DLD1 (cell line): Measurements from ENCODE around the gene SLC6A3.
"Not testable (repeated sequence)": the region's sequence is repeated elsewhere in the genome, so short reads cannot be mapped to it uniquely, and the experiment has no call there.

Source experiments
- in situ Hi-C: cut with HindIII; loops from 2 replicates; pipeline ENCODE4 v1.10.0; 2017; ENCODE audit warnings: low sequenced_read_pairs

SLC6A3 gene

DNA sequence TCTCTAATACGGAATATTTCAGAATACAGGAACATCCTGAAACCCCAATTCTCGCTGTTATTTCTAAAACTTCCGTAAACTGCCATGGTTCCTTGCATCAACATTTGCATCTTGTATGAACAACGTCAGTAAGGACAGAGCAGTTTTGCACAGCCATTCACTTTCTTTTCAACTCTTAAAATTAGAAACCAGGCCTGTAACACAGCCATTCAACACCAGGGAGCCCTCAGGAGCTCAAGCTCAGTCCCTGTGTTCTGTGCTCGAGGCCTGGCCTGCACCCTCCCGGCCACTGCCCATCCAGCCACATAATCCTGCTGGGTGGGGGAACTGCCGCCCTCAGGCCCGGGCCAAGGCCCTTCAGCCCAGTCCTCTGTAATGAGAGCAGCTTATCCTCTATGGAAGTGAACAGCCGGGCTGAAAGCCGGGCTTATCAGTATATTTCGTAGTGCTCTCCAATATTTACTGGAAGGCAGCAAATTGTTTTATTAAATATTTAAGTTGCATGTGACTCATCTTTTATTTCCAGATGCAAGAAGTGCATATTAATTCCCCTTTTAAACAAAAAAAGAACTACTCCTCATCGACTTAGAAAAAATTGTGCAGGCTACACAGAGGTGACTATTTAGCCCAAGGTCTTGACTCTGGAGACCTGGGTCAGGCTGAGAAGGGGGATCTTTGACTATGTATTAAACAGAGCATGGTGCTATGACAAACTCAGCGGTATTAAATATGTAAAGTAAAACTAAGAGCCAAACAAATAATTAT is 33.2 kb upstream of the SLC6A3 start:
- in situ Hi-C loops: no loop called here

DNA sequence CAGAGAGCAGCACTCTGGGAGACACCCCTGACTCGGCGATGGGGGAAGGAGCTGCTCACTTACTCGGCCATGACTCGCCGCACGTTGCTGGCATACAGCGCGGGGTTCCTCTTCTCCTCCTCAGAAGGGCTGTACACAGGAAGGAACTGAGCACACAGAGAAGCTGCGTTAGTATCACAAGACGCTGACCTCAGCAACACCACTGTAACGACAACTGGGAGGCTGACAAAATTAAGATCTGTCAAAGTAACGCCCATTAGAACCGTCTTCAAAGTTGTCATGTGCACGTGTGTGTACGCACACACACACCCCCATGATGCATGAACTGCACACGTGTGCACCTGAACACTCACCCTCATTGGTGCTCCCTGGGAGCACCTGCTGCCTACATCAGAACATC is 32.1 kb upstream of the SLC6A3 start:
- in situ Hi-C loops: no loop called here

DNA sequence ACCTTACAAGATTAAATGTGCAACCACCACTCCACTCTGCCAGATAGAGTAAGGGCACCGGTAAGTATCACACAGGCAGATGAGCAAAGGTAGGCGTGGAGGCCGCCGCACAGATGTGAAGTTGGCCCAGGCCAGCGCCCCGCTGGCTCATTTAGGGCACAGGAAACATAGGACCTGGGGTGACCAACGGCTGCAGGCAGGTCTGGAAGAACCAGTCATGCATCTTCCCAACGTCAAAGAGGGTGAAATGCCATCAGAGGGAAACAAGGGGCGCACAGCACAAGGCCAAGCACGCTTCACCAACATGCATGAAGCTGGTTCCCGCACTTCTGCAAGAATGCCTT is 31.7 kb upstream of the SLC6A3 start:
- in situ Hi-C loops: no loop called here

DNA sequence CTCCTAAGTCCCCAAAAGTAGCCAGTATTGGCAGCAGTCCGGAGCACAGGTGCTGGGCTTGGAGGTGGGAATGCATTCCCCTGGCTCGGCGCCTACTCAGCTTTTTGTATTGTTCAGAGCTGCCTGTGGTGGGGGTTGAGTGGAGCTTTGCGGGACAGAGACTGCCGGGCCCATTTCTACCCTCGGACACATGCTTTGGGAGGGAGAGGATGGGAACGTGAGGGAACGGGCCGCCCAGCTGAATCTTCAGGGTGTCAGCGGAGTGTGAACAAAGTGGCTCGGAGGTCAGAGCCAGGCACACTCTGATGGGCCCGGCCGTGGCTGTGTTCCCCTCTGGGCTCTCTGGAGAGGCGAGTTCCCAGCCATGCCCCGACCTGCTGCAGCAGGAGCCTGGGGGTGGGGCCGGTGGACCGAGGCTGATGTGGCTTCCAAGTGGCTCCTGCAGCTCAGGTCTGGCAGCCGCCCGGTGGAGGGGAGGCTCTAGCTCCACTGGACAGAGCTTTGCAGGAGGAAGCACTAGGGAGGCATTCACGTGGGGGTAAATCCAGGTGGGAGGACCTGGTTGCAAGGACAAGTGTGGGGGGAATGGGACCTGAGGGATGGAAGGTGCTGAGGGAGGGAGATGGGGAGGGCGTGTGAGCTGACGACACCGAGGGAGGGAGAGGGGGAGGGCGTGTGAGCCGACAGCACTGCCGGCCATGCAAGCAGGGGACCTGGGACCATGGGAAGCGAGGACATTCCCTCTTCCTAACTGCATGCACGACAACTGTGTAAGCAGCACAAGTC is 31.1 kb upstream of the SLC6A3 start:
- in situ Hi-C loops: no loop called here

DNA sequence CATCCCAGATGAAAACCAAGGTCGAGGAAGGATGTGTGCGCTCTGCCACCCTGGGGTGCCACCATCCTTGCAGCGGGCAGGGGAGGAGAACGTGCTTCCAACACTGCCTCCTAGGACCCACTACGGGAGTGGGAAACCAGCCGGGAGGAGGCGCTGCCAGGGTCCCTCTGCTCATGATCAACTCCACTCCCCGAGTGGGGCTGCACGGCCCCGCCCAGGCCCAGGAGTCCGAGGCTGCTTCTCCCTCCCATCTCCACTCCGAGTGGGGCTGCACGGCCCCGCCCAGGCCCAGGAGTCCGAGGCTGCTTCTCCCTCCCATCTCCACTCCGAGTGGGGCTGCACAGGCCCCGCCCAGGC is 30.3 kb upstream of the SLC6A3 start:
- in situ Hi-C loops: not testable (repeated sequence)

DNA sequence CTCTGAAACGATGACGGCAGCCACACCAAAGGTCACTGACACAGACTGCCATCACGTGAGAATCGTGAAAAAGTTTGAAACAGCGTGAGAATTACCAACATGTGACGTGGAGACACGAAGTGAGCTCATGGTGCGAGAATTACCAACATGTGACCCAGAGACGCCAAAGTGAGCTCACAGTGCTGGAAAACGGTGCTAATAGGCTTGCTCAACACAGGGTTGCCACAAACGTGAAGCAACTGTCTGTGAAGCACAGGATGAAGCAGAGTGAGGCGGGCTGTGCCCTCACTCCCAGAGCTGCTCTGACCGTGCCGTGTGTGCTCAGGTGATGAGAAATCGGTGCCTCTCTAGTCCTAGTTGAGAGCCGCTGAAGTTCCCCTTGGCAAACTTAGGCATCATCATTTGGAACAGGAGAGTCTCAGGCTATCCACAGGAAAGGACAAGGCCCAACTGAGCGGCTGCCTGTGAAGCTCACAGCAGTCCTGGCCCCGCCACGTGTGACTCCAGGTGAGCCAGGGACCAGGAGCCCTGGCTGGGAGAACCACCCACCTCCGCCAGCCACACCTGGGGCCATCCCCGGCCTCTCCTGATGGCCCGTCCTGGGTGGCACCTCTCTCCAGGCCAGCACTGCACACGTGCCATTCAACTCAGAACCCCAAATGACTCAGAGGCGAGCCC is 29.8 kb upstream of the SLC6A3 start:
- in situ Hi-C loops: loop anchor here (25.0 kb wide), 2 partner anchors 162 to 263 kb away; partner anchors contain the start of gene SLC6A19

DNA sequence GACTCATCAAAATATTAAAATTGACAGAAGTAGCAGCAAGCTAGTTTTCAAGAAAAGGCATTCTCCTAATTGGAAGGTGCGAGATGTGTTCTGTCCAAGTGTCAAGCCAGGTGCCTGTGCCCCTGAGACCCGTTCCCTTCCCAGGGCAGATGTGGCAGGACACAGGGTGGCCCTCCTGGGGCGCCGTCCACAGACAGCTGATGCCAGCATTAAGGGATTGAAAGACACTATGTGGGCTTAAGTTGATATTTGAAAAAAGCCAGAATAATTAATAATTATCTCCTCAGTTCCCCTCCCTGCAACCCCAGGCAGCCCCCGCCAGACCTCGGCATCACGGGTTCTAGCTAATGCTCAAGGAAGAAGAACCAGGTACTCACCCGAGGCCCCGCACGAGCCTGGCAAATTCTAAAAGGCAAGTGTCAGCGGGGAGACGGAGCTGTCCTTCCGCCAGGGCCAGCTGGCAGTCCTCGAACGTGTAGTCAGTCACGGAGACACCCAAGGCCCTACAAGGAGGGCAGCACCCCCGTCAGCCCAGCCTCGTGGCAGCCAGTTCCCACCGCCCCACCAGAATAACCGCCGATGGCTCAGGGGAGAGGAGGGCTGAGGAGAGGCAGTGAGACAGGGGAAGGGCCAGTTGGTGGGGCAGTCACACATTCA is 29.1 kb upstream of the SLC6A3 start:
- in situ Hi-C loops: loop anchor here (25.0 kb wide), 2 partner anchors 163 to 262 kb away; partner anchors contain the start of gene SLC6A19

DNA sequence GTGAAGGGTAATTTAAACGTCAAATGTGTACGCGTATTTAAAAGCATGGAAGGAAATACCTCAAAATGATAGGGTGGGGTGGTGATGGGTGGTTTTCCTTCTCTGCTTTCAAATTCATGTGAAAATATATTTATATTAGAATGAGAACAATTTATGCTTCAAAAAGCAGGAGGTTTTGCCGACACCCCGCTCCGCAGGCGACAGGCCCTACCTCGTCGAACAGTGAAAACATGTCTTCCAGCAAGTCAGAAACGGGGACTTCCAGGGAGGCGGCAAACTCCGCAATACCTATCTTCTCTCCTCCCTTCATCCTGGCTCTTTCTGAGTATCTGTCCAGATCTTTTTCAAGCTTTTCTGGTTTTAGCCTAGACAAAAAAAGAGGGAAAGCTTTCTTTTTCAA is 28.5 kb upstream of the SLC6A3 start:
- in situ Hi-C loops: loop anchor here (25.0 kb wide), 2 partner anchors 164 to 261 kb away; partner anchors contain the start of gene SLC6A19

DNA sequence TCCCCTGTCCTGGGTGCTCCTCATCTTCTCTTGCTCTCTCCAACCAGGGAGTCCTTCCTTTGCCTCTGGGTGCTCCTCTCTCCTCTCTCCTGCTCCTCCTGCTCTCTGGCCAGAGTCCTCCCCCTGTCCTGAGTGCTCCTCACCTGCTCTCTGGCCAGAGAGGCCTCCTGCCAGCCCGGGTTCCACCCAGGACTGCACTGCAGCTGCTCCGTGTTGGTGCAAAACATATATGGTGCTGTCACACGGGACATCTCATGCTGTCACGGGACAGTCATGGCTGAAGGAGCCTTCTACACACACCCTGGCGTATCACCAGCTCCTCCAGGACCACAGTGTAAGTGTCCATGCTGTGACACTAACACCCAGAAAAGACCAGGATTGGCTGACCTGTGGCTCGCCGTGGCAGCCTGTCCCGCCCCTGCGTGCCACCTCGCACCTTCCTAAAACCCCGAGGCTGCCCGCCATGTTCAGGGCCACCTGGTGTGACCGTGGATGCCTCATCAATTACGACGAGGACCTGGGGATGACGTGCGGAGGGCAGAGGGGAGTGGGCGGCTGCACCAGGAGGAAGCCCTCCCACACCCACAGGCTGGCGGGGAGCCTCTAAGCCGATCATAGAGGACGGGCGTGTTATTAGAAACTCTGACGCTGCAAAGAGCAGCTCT is 27.9 kb upstream of the SLC6A3 start:
- in situ Hi-C loops: loop anchor here (25.0 kb wide), 2 partner anchors 164 to 261 kb away; partner anchors contain the start of gene SLC6A19

DNA sequence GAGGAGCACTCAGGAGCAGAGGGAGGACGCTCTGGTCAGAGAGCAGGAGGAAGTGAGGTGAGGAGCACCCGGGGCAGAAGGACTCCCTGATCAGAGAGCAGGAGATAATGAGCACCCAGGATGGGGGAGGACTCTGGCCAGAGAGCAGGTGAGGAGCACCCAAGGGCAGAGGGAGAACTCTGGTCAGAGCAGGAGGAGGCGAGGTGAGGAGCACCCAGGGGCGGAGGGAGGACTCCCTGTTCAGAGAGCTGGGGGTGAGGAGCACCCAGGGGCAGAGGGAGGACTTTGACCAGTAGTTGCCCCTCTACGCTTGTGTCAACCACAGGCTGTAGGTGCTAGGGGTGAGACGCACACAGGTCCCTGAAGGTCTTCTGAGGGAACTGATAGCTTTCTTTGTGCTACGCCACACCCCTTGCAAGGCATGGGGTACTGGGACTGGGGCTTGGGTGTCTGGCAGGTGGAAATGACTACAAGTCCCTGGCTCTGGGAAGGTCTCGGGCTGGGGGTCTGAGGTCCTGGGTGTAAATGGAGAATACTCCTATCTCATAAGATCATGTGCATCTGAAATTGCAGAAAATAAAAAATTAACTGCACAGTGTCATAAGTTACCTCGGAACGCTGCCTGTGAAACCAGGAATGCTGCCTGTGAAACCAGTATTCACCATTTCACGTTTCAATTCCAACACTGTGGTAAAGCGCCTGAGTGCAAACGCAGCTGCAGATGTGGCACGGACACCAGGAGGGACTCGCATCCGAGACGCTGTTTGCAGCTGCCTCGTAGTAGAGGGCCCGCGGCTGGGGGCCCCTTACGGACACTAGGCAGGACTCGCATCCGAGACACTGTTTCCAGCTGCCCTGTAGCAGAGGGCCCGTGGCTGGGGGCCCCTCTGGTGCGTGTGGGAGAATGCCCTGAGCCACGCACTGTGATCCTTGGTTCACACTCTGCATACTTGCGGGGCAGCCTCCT is 27.0 kb upstream of the SLC6A3 start:
- in situ Hi-C loops: loop anchor here (25.0 kb wide), 2 partner anchors 165 to 260 kb away; partner anchors contain the start of gene SLC6A19

DNA sequence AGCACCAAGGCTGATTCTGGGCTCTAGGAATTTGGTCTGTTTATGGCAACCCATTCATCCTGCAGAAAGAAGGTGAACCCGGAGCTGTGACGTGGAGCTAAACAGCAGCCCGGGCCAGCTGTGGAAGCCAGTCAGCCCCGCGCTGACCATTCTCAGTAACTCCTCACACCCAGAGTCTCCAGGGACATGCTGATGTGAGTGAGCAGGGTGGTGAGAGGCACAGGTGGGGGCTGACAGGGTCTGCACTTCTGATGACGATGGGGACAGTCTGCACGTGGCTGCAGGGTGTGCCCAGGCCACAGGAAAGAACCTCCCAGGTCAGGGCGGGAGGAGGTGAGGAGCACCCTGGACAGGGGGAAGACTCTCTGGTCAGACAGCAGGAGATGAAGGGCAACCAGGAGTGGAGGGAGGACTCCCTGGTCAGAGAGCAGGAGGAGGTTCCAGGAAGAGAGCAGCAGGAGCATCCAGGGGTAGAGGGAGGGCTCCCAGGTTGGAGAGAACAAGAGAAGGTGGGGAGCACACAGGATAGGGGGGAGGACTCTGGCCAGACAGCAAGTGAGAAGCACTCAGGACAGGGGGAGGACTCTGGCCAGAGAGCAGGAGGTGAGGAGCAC is 26.1 kb upstream of the SLC6A3 start:
- in situ Hi-C loops: loop anchor here (25.0 kb wide), 2 partner anchors 166 to 259 kb away; partner anchors contain the start of gene SLC6A19

DNA sequence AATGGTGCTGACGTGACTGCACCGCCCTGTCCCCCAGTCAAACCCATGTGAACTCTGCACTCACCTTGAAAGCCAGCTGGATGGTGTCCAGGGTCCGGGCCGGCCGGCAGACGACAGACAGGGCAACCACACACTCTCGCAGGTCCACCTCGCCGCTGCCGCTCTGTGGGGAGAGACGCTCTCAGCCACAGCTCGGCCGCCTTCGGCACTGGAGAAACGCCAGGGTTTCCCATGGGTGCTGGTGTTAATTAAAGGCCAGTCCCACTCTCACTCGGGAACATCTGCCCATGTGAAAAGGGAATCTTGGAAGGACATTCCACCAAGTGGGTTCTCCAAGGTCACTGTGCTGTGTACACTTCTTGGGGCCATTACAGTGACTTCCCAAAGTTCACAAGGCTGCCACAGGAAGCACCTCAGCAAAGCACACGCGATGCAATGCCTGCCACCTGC is 25.5 kb upstream of the SLC6A3 start:
- in situ Hi-C loops: loop anchor here (25.0 kb wide), 2 partner anchors 167 to 258 kb away; partner anchors contain the start of gene SLC6A19

DNA sequence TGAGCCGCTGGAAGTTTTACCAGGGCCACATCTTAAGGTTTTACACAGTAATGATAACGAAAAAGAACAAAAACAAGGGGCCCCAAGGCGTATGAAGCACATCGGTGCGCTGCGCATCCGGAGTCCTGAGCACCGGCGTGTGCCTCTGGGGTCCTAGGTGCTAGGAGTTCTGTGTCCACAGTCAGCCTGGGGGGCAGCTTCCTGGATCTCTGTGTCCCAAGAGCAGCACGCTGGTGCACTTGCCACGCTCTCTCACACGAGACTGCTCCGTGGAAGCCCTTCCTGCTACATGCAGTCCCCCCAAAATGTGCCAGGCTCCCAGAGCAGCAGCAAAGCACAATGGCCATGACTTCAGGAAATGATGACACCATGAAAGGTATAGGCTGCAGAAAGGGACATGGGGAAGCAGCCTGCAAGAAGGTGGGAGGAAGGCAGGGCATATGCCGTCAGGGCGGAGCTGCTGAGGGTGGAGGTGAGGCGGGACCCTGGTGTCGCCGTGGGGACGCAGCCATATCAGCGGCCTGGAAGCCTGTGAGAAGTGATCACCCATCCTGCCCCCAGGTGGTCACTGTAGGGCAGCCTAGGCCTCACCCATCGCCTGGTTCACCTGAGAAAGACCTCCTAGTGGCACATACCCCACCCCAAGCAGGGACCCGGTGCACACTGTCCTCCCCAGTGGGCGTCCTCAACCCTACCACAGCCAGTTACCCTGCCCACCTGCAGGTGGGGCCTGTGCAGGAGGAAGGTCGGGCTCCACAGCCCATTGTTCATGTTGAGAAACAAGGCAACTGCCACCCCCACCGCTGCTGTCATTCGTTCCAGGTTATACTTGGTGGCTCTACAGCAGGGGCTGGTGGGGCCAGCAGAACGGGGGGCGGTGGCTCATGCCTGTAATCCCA is 23.6 kb upstream of the SLC6A3 start:
- in situ Hi-C loops: loop anchor here (25.0 kb wide), 2 partner anchors 168 to 257 kb away; partner anchors contain the start of gene SLC6A19

DNA sequence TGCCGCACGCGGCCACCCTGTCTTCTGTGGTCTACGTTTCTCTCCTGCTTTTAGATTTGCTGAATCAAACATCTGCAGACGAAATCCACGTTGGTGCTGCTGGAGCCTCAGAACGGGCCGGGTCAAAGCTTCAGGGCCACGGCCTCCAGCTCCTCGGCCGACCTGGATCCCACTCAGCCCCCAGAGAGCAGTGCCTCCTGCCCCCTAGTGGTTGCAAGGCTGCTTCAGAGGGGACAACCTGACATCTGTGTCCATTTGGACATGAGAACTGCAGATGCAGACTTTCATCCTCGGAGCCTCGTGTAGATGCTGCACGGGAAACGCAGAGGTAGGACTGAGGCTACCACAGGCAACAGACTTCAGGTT is 23.0 kb upstream of the SLC6A3 start:
- in situ Hi-C loops: loop anchor here (25.0 kb wide), 2 partner anchors 169 to 256 kb away; partner anchors contain the start of gene SLC6A19

DNA sequence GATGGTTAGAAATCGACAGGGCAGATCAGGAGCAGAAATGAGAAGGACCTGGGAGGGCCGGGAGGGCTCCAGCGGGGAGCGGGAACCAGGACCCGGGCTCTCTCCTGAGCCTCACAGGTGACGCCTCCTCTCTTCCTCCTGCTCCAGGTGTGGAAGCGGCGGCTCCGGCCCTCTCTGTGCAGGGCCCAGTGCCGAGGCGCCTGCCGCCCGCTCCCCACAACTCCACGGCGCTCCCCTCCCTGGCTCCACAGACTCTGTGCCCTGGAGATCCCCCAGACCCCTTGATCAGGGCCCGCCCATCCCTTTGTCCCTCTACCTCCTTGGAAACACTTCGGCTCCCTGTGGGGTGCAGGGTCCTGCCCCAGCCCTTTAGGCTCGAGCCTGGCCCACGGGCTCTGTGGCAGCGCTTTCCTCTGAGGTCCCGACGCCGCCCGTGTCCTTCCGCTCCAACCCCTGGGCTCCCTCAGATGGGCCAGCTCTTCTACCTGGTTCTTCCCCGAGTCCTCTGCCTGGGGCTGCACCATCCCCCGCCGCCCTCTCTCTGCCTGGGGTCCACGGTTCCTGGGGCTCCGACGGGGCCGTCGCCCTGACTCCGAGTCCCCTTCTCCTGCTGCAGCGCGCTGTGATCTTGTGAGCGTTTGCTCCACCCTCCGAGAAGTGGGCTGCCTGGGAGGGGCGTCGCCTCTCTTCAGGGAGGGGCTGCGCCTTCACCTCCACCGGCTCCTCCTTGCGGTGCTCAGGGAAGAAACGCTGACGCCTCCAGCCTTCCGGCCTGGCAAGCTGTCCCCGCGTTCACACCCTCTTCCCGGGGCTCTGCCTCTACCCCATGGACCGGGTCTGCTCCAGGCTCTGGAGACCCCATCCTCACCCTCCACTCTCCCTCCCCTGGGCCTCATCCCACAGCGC is 22.4 kb upstream of the SLC6A3 start:
- in situ Hi-C loops: loop anchor here (25.0 kb wide), 2 partner anchors 170 to 255 kb away; partner anchors contain the start of gene SLC6A19

DNA sequence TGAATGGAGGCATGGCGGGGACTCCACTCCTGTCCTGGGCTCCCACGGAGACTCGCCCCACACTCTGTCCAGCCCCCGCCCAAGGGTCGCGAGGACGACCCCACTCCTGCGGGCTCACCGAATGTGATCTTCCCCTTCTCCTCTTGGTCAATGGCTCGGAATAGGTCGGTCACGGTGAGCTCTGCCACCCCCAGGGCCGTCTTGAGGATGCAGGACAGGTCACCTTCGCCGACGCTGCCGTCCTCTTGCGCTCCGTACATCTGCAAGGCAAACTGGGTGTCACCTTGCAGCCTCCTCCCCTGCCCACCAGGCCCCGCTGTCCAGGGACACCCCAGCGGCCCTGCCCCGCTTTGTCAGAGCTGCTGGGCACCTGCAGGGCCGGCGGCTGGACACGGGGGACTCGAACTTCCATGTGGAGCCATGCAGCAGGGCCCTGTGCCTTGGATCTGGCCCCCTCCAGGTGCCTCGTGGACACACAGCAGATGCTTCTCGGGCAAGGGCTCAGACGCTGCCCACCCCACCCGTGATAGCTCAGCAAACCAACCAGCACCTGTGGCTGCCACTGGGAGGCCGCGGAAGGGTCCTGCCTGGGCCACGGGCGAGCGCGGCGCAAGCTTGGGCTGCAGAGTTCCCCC is 21.5 kb upstream of the SLC6A3 start:
- in situ Hi-C loops: loop anchor here (25.0 kb wide), 2 partner anchors 171 to 254 kb away; partner anchors contain the start of gene SLC6A19
